Occipital lobe (tissue), 2 donors: ENCODE measurements around the gene HHIPL1. TPM values are rescaled to one million over a fixed set of nuclear protein-coding genes. Genes with fewer than 3 reads are reported as not detected.

ENCODE experiments used
- DNase-seq: peaks from one replicate; lab custom pipeline; 2025; lab: John Stamatoyannopoulos, UW
- total RNA-seq: library from RNA; depleted of rRNA; stranded (reverse); fragments of >200 nt; gene quantifications from one replicate; pipeline ENCODE4 v1.2.3, GENCODE V29; 2014

HHIPL1 gene
- 6.4 TPM for total RNA-seq

GRCh38 chr14:99644723-99645544 is at the start of gene HHIPL1:
Gene HHIPL1, plus strand, starts transcription at chr14:99645129. Its CDS starts 79 bp downstream, at chr14:99645208.
- no peak for DNase-seq

GRCh38 chr14:99595524-99595923 is 49.4 kb upstream of the HHIPL1 start:
- no peak for DNase-seq

- no peak for DNase-seq
These were observed 48.8 kb upstream of the HHIPL1 start for GRCh38 chr14:99596071-99596627.

DNA sequence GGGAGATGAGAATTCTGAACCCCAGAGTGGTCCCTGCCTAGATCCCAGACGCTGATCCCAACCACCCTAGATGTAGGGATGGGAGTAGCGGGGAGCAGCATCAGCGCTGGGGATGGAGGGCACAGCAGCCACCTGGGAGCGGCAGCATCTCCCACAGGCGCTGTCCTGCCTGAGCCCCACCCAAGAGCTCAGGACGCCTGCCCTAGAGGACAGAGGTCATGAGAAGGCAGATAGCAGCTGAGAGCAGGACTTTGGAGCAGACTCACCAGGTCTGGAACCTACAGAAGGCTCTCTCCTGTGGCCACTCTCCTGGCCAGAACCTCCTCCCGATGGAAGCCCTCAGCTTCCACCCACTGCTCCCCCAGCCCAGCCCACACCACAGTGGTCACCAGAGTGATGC is 48.2 kb upstream of the HHIPL1 start:
- DNase-seq: no peak

DNA sequence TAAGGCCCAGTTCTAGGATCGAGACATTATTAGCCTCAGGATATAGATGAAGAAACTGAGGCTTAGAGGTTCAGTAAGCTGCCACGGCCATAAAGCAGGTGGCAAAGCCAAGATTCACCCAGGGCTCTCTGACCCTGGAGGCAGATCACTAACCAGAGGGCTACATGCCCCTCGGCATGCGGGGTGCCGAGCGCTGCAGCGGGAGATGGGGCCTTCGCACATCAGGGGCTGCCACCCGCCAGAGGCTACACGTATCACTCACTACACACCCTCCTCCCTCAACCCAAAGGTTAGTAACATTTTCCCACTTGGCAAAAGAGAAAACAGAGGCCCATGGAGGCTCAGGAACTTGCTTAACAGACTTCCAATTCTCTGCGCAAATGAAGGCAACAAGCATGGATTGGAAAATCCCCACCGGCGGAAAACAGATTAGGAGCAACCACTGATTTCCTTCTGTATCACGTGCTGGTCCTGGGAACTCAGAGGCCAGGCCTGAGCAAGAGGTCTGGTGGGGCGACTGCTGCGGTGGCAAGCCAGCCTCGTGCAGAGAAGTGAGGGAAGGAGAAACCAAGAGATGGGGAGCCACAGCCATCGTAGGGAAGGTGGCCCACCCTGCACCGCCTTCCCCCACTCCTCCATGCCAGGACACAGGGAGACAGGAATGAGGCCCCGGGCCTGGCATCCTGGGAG is 46.9 kb upstream of the HHIPL1 start:
- no peak for DNase-seq

GRCh38 chr14:99598774-99599173 is 46.2 kb upstream of the HHIPL1 start:
- no peak for DNase-seq

DNA sequence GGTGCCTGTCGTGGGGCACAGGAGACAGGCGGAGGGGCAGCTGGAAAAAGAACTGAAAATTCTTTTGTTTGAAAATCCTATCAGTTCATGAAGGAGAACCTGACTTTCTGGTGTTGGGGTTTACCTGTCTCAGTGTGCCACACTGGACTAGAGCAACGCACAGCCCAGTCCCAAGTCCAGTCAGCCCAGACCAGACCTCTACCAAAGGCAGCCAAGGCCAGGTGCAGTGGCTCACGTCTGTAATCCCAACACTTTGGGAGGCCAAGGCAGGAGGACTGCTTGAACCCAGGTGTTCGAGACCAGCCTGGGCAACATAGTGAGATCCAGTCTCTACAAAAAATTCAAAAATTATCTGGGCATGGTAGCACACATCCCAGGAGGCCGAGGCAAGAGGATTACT is 45.5 kb upstream of the HHIPL1 start:
- DNase-seq: no peak

GRCh38 chr14:99600232-99600888 is 44.6 kb upstream of the HHIPL1 start:
- no peak for DNase-seq

DNA sequence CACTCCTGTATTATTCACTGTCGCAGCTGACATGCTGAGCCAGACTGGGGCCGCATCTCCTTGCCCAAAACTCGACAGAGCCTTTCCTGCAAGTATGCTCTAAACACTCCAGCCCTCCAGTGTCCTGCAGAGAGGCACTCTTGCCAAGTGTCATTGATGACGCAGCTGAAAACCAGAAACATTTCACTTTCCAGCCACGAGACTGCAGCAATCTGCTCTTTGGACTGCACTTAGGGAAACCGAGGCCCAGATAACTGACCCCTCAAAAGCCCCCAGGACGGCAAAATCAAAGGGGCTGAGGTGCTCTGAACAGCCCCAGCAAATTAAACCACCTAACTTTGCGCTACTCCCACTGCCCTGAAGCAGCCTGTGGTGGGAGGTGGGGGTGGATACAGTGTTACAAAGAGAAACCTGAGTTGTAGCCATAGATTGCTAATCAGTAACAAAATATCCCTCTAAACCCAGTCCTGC is 43.5 kb upstream of the HHIPL1 start:
- DNase-seq: no peak

GRCh38 chr14:99602054-99602787 is 42.7 kb upstream of the HHIPL1 start:
- DNase-seq: no peak

GRCh38 chr14:99602788-99603415 is 42.0 kb upstream of the HHIPL1 start:
- DNase-seq: no peak

DNA sequence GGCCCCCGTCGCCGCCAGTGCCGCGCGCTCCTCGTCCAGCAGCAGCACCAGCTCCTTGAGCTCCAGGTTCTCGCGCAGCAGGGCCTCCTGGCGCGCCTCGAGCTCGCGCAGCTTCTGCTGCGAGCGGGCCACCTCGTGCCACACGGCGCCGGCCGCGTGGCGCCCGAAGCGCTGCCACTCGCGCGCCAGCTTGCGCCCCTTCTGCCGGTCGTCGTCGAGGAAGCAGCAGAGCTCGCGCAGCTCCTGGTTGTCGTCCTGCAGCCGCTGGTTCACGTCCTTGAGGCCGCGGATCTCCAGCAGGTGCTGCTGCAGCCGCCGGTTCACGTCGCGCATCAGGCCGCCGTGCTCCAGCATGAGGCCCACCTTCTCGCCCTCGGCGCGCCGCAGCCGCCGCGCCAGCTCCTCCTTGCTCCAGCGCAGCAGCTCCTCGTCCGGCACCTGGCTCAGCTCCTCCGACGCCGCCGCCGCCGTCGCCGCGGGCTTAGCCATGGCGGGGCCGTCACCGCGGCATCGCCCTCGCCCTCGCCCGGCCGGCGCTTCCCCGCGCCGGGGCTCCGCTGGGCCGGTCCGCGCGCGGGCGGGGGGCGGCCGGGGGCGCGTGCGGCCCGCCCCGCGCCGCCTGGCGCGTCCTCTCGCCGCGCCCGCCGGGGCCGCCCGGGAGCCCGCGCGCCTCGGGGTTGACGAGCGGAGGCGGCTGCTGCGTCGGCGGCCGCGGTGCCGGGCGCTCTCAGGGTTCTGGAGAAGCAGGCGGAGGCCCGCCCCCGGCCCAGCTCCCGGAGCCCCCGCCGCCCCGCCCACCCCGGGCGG is 41.3 kb upstream of the HHIPL1 start, which contains the start of gene CCDC85C:
Gene CCDC85C, minus strand, starts transcription at position 737 of the 807 bp plus-strand sequence. Its CDS starts 248 bp downstream, at position 489.
- no peak for DNase-seq

GRCh38 chr14:99604278-99604765 is 40.6 kb upstream of the HHIPL1 start:
- DNase-seq: peak; percentile 88

- DNase-seq: no peak
These were observed 40.1 kb upstream of the HHIPL1 start for GRCh38 chr14:99604766-99605298.

GRCh38 chr14:99605299-99605961 is 39.5 kb upstream of the HHIPL1 start:
- DNase-seq: peak; percentile 55

GRCh38 chr14:99606359-99606758 is 38.6 kb upstream of the HHIPL1 start:
- DNase-seq: no peak

DNA sequence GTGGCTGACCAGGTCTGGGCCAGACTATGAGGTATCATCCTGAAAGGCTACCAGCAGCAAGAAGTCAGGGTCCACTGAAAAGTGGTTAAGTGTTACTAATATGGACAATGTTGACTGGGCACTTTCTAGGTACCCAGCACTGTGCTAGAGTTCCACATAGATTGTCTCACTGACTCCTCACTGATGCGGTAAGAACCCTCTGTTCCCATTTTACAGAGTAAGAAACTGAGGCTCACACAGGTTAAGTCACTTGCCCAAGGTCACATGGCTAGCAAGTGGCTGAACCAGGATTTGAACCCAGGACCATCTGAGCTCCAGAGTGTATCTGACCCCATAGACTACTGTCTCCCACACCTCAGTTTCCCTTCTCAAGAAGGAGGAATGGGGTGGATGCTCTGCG is 36.3 kb upstream of the HHIPL1 start:
- no peak for DNase-seq
